VCaP (cell line): Measurements from ENCODE around the gene IL4.

Experiments used
- H3K27ac ChIP-seq: fragments of 450-650 bp; 2 replicates; pipeline ENCODE4 v1.5.1; 2017
- CTCF ChIP-seq: fragments of 450-650 bp; conservative IDR thresholded peaks from 2 replicates; pipeline ENCODE4 v1.5.1; 2017; ENCODE audit warnings: mild to moderate bottlenecking, moderate library complexity

Gene IL4

GRCh38 chr5:132729896-132730295 lies 56.1 kb downstream of the IL4 start:
- no peak for TF ChIP-seq CTCF
- no peak overlapping the region for H3K27ac ChIP-seq
